Aorta (tissue), 5 donors: ENCODE results near the gene GJB5. TPM values are rescaled to one million over a fixed set of nuclear protein-coding genes. Genes with fewer than 3 reads are reported as not detected.

Experiments used
- ATAC-seq: fragments of 200-7000 bp; cut with Tn5 transposase; one replicate; pipeline ENCODE4 v1.9.1; 2022; ENCODE audit warnings: moderate library complexity; ENCODE audit not compliant: low FRiP score
- DNase-seq, 2 donors: peaks; one replicate each; pipeline ENCODE4 v3.0.0-alpha.2; 2020
- H3K27ac ChIP-seq, 2 donors: one replicate each; pipeline ENCODE4 v1.5.1; 2013; ENCODE audit warnings: low read length in 2 of 2, mild to moderate bottlenecking in 2 of 2, moderate library complexity in 2 of 2, control low read depth in 1 of 2, inconsistent platforms in 1 of 2, low read depth in 1 of 2
- H3K27me3 ChIP-seq, 2 donors: one replicate each; pipeline ENCODE4 v1.6.1; 2013; ENCODE audit warnings: control low read depth in 1 of 2, low read length in 1 of 2, mild to moderate bottlenecking in 1 of 2, moderate library complexity in 1 of 2; ENCODE audit not compliant: insufficient read depth in 2 of 2, control insufficient read depth in 1 of 2
- H3K36me3 ChIP-seq, 2 donors: one replicate each; pipeline ENCODE4 v1.6.1; 2013; ENCODE audit warnings: control low read depth in 1 of 2, low read length in 1 of 2, mild to moderate bottlenecking in 1 of 2; ENCODE audit not compliant: insufficient read depth in 2 of 2, control insufficient read depth in 1 of 2
- H3K4me1 ChIP-seq, 2 donors: one replicate each; pipeline ENCODE4 v1.6.1; 2013; ENCODE audit warnings: low read length in 2 of 2, control low read depth in 1 of 2, mild to moderate bottlenecking in 1 of 2, moderate library complexity in 1 of 2; ENCODE audit not compliant: insufficient read depth in 2 of 2, control insufficient read depth in 1 of 2
- H3K4me3 ChIP-seq, 2 donors: one replicate each; pipeline ENCODE4 v1.5.1; 2013; ENCODE audit warnings: low read length in 2 of 2, control low read depth in 1 of 2, mild to moderate bottlenecking in 1 of 2
- H3K9me3 ChIP-seq: one replicate; pipeline ENCODE4 v1.6.1; 2013; ENCODE audit warnings: mild to moderate bottlenecking, low read length; ENCODE audit not compliant: control insufficient read depth
- WGBS, 2 donors: extraction: QIAGEN DNeasy Blood & Tissue Kit; methylation state at CpG; one replicate each; pipeline ENCODE4 v1.1.7; 2013; 5-methylcytosine and 5-hydroxymethylcytosine counted together
- intact Hi-C, 2 donors: fragments of 100-400 bp; cut with DNase I; formaldehyde crosslinking; loops; one replicate each; pipeline versions ENCODE4 v1.14.2 to v1.15.0; 2022
- polyA plus RNA-seq, 2 donors: library from polyadenylated mRNA; stranded (reverse); fragments of 200-250 nt; gene quantifications; one replicate each; pipeline ENCODE4 v1.2.3, GENCODE V29; 2013
- total RNA-seq, 2 donors: library from RNA; stranded (reverse); fragmentation: NEBNext Ultra II Directional; extraction: Animal tissue kit (Norgen Biotek cat#: 25700); gene quantifications; one replicate each; pipeline ENCODE4 v1.2.1, GENCODE V29; 2021
- donor health status: healthy with polysubstance abuse.
- donor health status: Bipolar disorder and iron deficiency.
- donor health status: DM: no; HTN: no; CAD: no.
- donor health status: DM: no; HTN: no; CAD: no.
- donor health status: DM: yes; HTN: yes; CAD: no.

Gene GJB5
- total and polyA plus RNA-seq, 4 donors, result not detected

GRCh38 chr1:34792424-34792823 lies 37.6 kb downstream of the GJB5 start:
- Histone ChIP-seq H3K9me3 (no peaks in the 10 kb centered on the region), H3K27ac (peak overlapping the region in 1 of 2 donors; percentile 53), H3K4me3 (peak overlapping the region in 1 of 2 donors; percentile 52), H3K4me1 (peaks cover 0 to 3% of the 10 kb centered on the region in 2 donors), H3K36me3 (no peaks in the 10 kb centered on the region), H3K27me3 (no peaks in the 10 kb centered on the region)
- WGBS, 2 donors, result 51 to 52% methylated on average over 10 of the region's 10 CpGs
- no peak for ATAC-seq
- intact Hi-C loops, result loop anchor here in 1 of 2 donors (2.0 to 5.0 kb wide), 2 partner anchors 45 to 60 kb away; no protein-coding TSS in a partner anchor
- DNase-seq, result no peak

DNA sequence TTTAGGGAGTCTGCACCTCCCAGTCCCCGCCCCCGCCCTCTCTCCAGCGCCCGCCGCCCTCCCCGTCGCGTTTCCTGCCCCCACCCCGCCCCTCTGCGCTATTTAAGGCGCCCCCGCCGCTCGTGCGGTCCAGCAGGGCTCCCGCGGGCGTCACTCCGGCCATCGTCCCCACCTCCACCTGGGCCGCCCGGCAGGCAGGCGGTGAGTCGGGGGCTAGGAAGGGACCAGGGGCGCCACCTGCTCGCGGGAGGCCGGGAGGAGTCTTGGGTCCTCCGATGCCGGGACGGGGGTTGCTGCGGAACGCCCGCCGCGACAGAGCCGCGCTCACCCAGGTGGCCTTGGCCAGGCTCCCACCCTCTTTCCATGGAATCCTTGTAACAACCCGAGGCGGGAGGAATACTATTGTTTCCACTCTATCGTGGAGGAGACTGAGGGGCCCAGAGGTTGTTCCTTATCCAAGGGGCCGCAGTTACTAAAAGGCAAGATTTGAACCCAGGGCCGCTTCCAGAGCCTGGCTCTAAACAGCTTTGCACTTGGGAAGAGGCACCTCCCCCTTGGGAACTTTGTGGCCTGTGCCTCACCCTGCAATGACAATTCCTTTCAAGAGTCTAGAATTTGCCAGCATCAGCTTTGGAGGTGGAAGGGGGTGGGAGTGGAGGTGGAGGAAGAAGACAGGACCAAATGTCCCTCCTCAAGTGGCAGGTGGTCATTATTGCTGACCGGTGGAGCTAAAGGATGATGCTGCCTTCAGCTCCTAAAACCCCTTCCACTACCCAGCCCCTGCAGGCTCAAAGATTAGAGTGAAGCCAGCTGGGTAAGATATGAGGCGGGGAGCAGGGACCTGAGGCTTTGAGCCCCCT lies 38.3 kb downstream of the GJB5 start, which contains the start of gene GJA4:
TSS of gene GJA4 (plus strand) at position 132 of the 860 bp plus-strand sequence. CDS start 1,215 bp downstream, outside the sequence.
- Histone ChIP-seq H3K4me1 (peaks cover 0 to 3% of the 10 kb centered on the region in 2 donors), H3K36me3 (no peaks in the 10 kb centered on the region), H3K4me3 (peak within 1 kb of the TSS; percentile 52 to 66), H3K9me3 (no peaks in the 10 kb centered on the region), H3K27ac (peak within 1 kb of the TSS; percentile 75 to 80), H3K27me3 (no peaks in the 10 kb centered on the region)
- intact Hi-C loops, result loop anchor here in 1 of 2 donors (2.0 to 5.0 kb wide), 2 partner anchors 44 to 60 kb away; no protein-coding TSS in a partner anchor
- DNase-seq (peak in 1 of 2 donors; percentile 85), ATAC-seq (peak; percentile 30)
- 5% methylated on average over 40 to 45 of the region's 45 CpGs for WGBS, 2 donors

DNA sequence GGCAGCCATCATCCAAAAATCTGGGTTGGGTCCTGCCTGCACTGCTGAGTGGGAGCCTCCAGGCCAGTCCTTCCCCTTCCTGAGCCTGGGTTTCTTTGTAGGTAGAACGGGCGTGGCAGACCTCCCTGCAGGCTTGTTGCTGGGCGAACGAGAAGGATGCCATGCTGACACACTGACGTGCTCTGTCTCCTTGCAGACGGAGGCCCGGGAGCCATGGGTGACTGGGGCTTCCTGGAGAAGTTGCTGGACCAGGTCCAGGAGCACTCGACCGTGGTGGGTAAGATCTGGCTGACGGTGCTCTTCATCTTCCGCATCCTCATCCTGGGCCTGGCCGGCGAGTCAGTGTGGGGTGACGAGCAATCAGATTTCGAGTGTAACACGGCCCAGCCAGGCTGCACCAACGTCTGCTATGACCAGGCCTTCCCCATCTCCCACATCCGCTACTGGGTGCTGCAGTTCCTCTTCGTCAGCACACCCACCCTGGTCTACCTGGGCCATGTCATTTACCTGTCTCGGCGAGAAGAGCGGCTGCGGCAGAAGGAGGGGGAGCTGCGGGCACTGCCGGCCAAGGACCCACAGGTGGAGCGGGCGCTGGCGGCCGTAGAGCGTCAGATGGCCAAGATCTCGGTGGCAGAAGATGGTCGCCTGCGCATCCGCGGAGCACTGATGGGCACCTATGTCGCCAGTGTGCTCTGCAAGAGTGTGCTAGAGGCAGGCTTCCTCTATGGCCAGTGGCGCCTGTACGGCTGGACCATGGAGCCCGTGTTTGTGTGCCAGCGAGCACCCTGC lies 39.3 kb downstream of the GJB5 start:
- 89 to 90% methylated on average over 40 of the region's 40 CpGs for WGBS, 2 donors
- Histone ChIP-seq H3K27me3 (no peaks in the 10 kb centered on the region), H3K9me3 (no peaks in the 10 kb centered on the region), H3K4me3 (no peak overlapping the region), H3K36me3 (no peaks in the 10 kb centered on the region), H3K4me1 (peaks cover 0 to 3% of the 10 kb centered on the region in 2 donors), H3K27ac (peak overlapping the region in 1 of 2 donors; percentile 75)
- ATAC-seq, result no peak
- no peak for DNase-seq
- intact Hi-C loops, result loop anchor here in 1 of 2 donors (5.0 kb wide), 1 partner anchor 43 kb away; no protein-coding TSS in a partner anchor

DNA sequence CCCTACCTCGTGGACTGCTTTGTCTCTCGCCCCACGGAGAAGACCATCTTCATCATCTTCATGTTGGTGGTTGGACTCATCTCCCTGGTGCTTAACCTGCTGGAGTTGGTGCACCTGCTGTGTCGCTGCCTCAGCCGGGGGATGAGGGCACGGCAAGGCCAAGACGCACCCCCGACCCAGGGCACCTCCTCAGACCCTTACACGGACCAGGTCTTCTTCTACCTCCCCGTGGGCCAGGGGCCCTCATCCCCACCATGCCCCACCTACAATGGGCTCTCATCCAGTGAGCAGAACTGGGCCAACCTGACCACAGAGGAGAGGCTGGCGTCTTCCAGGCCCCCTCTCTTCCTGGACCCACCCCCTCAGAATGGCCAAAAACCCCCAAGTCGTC lies 39.9 kb downstream of the GJB5 start:
- DNase-seq (no peak), ATAC-seq (no peak)
- no peak overlapping the region for H3K27ac ChIP-seq
- H3K4me1 ChIP-seq, result peaks cover 0 to 3% of the 10 kb centered on the region in 2 donors
- intact Hi-C loops, result loop anchor here in 1 of 2 donors (5.0 kb wide), 1 partner anchor 43 kb away; no protein-coding TSS in a partner anchor
- no peaks in the 10 kb centered on the region for H3K9me3 ChIP-seq
- H3K4me3 ChIP-seq, result no peak overlapping the region
- no peaks in the 10 kb centered on the region for H3K36me3 ChIP-seq
- WGBS, 2 donors, result 76 to 87% methylated on average over 10 to 12 of the region's 12 CpGs
- H3K27me3 ChIP-seq, result no peaks in the 10 kb centered on the region

DNA sequence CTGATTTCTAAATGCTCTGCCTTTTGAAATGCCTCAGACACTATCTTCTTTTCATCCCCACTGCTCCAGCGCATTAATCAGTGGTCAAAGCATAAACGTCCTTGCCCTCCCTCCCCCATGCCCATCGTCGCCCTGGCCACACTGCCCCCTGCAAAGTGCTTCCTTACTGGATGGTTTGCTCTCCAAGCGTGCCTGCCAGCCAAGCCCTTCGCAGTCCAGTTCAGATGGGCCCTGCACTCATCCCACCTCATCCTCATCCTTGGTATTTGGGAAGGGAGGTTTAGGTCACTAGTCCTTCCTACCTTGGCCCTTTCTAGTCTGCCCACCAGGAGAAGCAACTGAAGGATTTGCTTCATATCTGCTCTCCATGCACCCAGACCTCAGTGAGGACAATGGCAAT lies 41.1 kb downstream of the GJB5 start:
- no peak for DNase-seq
- intact Hi-C loops, result no loop called here
- Histone ChIP-seq H3K4me1 (peaks cover 0 to 3% of the 10 kb centered on the region in 2 donors), H3K4me3 (no peak overlapping the region), H3K27me3 (no peaks in the 10 kb centered on the region), H3K27ac (no peak overlapping the region), H3K36me3 (no peaks in the 10 kb centered on the region), H3K9me3 (no peaks in the 10 kb centered on the region)
- no peak for ATAC-seq
- 56 to 64% methylated on average over 6 of the region's 6 CpGs for WGBS, 2 donors

DNA sequence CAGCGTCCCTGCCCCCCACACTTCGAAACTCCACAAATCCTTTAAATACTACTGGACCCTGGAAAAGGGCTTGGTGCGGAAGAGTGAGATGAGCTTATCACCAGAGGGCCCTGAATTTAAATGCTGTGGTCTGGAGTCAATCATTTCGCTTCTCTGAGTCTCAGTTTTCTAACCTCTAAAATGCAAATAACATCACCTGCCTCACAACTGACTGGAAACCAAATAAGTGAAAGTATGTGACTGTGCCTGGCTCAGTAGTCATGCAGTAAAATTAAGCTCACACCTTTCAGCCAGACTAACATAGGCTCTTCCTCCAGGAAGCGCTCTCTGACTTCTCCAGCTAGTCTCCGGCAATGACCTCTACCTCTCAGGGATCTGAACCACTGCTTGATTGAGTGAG lies 42.1 kb downstream of the GJB5 start:
- Histone ChIP-seq H3K4me1 (peaks cover 0 to 3% of the 10 kb centered on the region in 2 donors), H3K4me3 (no peak overlapping the region), H3K27me3 (no peaks in the 10 kb centered on the region), H3K9me3 (no peaks in the 10 kb centered on the region), H3K36me3 (no peaks in the 10 kb centered on the region), H3K27ac (no peak overlapping the region)
- intact Hi-C loops, result no loop called here
- WGBS, 2 donors, result 91 to 92% methylated on average over 6 of the region's 6 CpGs
- DNase-seq (no peak), ATAC-seq (no peak)

GRCh38 chr1:34800214-34800613 lies 45.4 kb downstream of the GJB5 start:
- DNase-seq, result no peak
- H3K36me3 ChIP-seq, result no peaks in the 10 kb centered on the region
- WGBS, 2 donors, result 73 to 87% methylated on average over 5 to 6 of the region's 6 CpGs
- no peak overlapping the region for H3K4me3 ChIP-seq
- H3K27ac ChIP-seq, result no peak overlapping the region
- H3K4me1 ChIP-seq, result peaks cover 0 to 3% of the 10 kb centered on the region in 2 donors
- H3K9me3 ChIP-seq, result no peaks in the 10 kb centered on the region
- H3K27me3 ChIP-seq, result no peaks in the 10 kb centered on the region
- no peak for ATAC-seq
- intact Hi-C loops, result no loop called here

- Histone ChIP-seq H3K36me3 (no peaks in the 10 kb centered on the region), H3K9me3 (no peaks in the 10 kb centered on the region), H3K4me3 (no peak overlapping the region), H3K27me3 (no peaks in the 10 kb centered on the region), H3K4me1 (peaks cover 0 to 3% of the 10 kb centered on the region in 2 donors), H3K27ac (no peak overlapping the region)
- intact Hi-C loops, result no loop called here
- WGBS, 2 donors, result 98 to 99% methylated on average over 3 of the region's 3 CpGs
- DNase-seq, result no peak
- ATAC-seq, result no peak
These were observed 48.9 kb downstream of the GJB5 start for GRCh38 chr1:34803770-34804169.
